Astrocyte (in vitro differentiated cells and primary cell): ENCODE measurements around the gene SDR42E2. TPM values are rescaled to one million over a fixed set of nuclear protein-coding genes. Genes with fewer than 3 reads are reported as not detected.

Experiments
- DNase-seq: peaks from one replicate; pipeline ENCODE4 v3.0.0-alpha.2; 2010; ENCODE audit warnings: low read depth
- FAIRE-seq: peaks from 2 replicates; lab custom pipeline; 2011; peaks lifted over from hg19 to GRCh38; lab: Jason Lieb, UNC
- H2AFZ ChIP-seq: 2 replicates; pipeline ENCODE4 v1.6.0; 2012; ENCODE audit warnings: low read depth, low read length, inconsistent platforms
- H3K27ac ChIP-seq: 2 replicates; pipeline ENCODE4 v1.5.1; 2011; ENCODE audit warnings: low read depth, low read length, inconsistent platforms
- H3K27me3 ChIP-seq: 2 replicates; pipeline ENCODE4 v1.6.0; 2011; ENCODE audit warnings: low read length, inconsistent platforms; ENCODE audit not compliant: insufficient read depth
- H3K36me3 ChIP-seq: 2 replicates; pipeline ENCODE4 v1.5.1; 2011; ENCODE audit warnings: low read length, inconsistent platforms; ENCODE audit not compliant: insufficient read depth
- H3K4me1 ChIP-seq: 2 replicates; pipeline ENCODE4 v1.5.1; 2011; ENCODE audit warnings: low read length, inconsistent platforms; ENCODE audit not compliant: insufficient read depth
- H3K4me2 ChIP-seq: 2 replicates; pipeline ENCODE4 v1.6.0; 2012; ENCODE audit warnings: low read length, inconsistent platforms
- H3K4me3 ChIP-seq: 2 replicates; pipeline ENCODE4 v1.5.1; 2011; ENCODE audit warnings: low read depth, mild to moderate bottlenecking, low read length, inconsistent platforms; ENCODE audit not compliant: insufficient read depth
- H3K79me2 ChIP-seq: 2 replicates; pipeline ENCODE4 v1.6.0; 2012; ENCODE audit warnings: mild to moderate bottlenecking, low read length, inconsistent platforms; ENCODE audit not compliant: insufficient read depth
- H3K9ac ChIP-seq: 2 replicates; pipeline ENCODE4 v1.6.0; 2012; ENCODE audit warnings: mild to moderate bottlenecking, low read length, inconsistent platforms
- H3K9me3 ChIP-seq: 2 replicates; pipeline ENCODE4 v1.5.1; 2012; ENCODE audit warnings: low read depth, mild to moderate bottlenecking, low read length, inconsistent platforms; ENCODE audit not compliant: insufficient read depth
- H4K20me1 ChIP-seq: 2 replicates; pipeline ENCODE4 v1.6.0; 2012; ENCODE audit warnings: low read length, inconsistent platforms; ENCODE audit not compliant: insufficient read depth
- H3K27ac Mint-ChIP-seq: one replicate; pipeline ENCODE4 v1.8.0; 2021; ENCODE audit warnings: mild to moderate bottlenecking, mixed read lengths; ENCODE audit not compliant: unreplicated experiment
- H3K27me3 Mint-ChIP-seq: one replicate; pipeline ENCODE4 v1.8.0; 2021; ENCODE audit warnings: low read depth, mixed read lengths; ENCODE audit not compliant: unreplicated experiment
- H3K36me3 Mint-ChIP-seq: one replicate; pipeline ENCODE4 v1.8.0; 2021; ENCODE audit warnings: low read depth, mixed read lengths; ENCODE audit not compliant: unreplicated experiment
- H3K4me1 Mint-ChIP-seq: one replicate; pipeline ENCODE4 v1.8.0; 2021; ENCODE audit warnings: low read depth, mixed read lengths; ENCODE audit not compliant: unreplicated experiment
- H3K4me3 Mint-ChIP-seq: one replicate; pipeline ENCODE4 v1.8.0; 2021; ENCODE audit warnings: mild to moderate bottlenecking, moderate library complexity, mixed read lengths; ENCODE audit not compliant: unreplicated experiment
- H3K9me3 Mint-ChIP-seq: one replicate; pipeline ENCODE4 v1.8.0; 2021; ENCODE audit warnings: mild to moderate bottlenecking, mixed read lengths; ENCODE audit not compliant: unreplicated experiment
- EZH2 ChIP-seq: IDR thresholded peaks from 2 replicates; pipeline ENCODE4 v1.6.1; 2012; ENCODE audit warnings: mild to moderate bottlenecking, low read length, inconsistent platforms; ENCODE audit not compliant: insufficient read depth
- total RNA-seq: library from RNA; stranded (reverse); gene quantifications from 2 replicates; pipeline ENCODE4 v1.2.1, GENCODE V29; 2021
- TF ChIP-seq, protein P1 (sequence below): IDR thresholded peaks from 2 replicates; pipeline ENCODE4 v1.5.1; 2011; ENCODE audit warnings: low read depth, mild to moderate bottlenecking, inconsistent platforms, low read length, moderate library complexity; ENCODE audit not compliant: insufficient read depth

Gene SDR42E2
- total RNA-seq, 1 donor from 2014 or later: not detected

DNA sequence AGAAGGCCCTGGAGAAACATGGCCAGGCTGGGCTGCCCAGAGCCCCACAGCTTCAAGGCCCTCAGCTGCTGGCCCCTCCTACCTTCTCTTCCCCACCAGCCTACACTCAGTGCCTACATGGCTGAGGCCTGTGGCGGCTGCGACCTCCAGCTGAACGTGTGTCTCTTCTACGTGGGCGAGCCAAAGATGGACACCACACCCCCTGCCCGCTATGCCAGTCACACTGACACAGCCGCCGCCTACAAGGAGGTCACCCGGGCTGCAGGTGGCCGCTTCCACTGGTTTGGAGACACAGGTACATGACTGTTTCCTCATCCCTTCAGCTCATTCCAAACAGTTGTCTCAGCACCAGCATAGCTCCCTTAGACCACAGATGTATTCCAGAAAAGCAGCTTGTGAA lies 29.5 kb upstream of the SDR42E2 start:
- Histone ChIP-seq H3K27me3 (peaks cover 2% of the 10 kb centered on the region), H3K4me1 (no peaks in the 10 kb centered on the region), H3K9ac (no peak overlapping the region), H3K9me3 (no peaks in the 10 kb centered on the region), H4K20me1 (no peaks in the 10 kb centered on the region), H3K36me3 (no peaks in the 10 kb centered on the region), H3K79me2 (no peaks in the 10 kb centered on the region), H3K4me3 (no peak overlapping the region), H3K27ac (no peak overlapping the region), H2AFZ (no peak overlapping the region), H3K4me2 (no peak overlapping the region)
- no peak overlapping the region for H3K27ac Mint-ChIP-seq
- no peaks in the 10 kb centered on the region for H3K36me3 Mint-ChIP-seq
- no peak for TF ChIP-seq EZH2
- TF ChIP-seq, protein P1, sequence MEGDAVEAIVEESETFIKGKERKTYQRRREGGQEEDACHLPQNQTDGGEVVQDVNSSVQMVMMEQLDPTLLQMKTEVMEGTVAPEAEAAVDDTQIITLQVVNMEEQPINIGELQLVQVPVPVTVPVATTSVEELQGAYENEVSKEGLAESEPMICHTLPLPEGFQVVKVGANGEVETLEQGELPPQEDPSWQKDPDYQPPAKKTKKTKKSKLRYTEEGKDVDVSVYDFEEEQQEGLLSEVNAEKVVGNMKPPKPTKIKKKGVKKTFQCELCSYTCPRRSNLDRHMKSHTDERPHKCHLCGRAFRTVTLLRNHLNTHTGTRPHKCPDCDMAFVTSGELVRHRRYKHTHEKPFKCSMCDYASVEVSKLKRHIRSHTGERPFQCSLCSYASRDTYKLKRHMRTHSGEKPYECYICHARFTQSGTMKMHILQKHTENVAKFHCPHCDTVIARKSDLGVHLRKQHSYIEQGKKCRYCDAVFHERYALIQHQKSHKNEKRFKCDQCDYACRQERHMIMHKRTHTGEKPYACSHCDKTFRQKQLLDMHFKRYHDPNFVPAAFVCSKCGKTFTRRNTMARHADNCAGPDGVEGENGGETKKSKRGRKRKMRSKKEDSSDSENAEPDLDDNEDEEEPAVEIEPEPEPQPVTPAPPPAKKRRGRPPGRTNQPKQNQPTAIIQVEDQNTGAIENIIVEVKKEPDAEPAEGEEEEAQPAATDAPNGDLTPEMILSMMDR: no peak
- no peak for FAIRE-seq
- peaks cover 11% of the 10 kb centered on the region for H3K9me3 Mint-ChIP-seq
- no peak overlapping the region for H3K4me3 Mint-ChIP-seq
- DNase-seq: no peak
- H3K4me1 Mint-ChIP-seq: no peaks in the 10 kb centered on the region
- peaks cover 32% of the 10 kb centered on the region for H3K27me3 Mint-ChIP-seq

DNA sequence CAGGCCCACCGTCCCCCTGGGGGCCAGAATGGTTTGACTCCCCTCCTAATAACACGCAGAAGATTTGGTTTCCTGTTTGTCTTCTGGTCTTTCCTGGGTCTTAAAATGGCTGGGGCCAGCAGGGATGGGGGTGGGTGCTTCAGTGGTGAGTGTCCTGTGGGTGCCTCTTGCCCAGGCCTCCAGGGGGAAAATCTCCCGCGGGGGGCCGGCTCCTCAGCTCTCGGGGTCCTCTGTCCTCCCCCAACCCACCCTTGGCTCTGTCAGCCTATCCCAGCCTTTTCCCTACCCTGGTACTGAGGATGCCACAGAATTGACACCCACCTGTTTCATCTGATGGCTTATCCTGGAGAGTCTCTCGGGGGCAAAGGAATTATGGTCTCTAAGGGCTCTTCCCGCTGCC lies 23.8 kb upstream of the SDR42E2 start:
- H3K27me3 Mint-ChIP-seq: peaks cover 46% of the 10 kb centered on the region
- FAIRE-seq: no peak
- no peak overlapping the region for H3K27ac ChIP-seq

DNA sequence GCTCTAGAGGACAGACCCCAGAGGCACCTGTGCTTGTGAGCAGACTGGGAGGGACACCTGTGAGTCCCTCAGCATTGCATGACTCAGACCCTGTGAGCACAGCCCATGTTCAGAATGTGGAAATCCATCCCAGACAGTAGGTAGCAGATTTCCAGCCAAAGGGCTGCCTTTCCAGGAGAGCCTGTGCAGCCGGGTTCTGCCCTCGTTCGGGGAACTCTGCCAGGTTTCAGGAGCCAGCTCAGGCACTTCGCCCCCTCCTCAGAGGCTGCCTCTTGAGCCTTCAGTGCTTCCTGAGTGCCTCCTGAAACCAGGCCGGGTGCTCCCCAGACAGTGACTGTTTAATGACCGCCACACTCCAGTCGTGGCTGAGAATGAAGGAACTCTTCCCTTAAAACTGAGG lies 23.3 kb upstream of the SDR42E2 start:
- H3K27me3 ChIP-seq: peaks cover 2% of the 10 kb centered on the region
- Mint-ChIP-seq H3K9me3 (no peaks in the 10 kb centered on the region), H3K27ac (no peak overlapping the region), H3K4me1 (no peaks in the 10 kb centered on the region), H3K36me3 (no peaks in the 10 kb centered on the region), H3K4me3 (no peak overlapping the region), H3K27me3 (peaks cover 49% of the 10 kb centered on the region)
- H3K4me2 ChIP-seq: no peak overlapping the region
- H3K4me3 ChIP-seq: no peak overlapping the region
- H3K9ac ChIP-seq: no peak overlapping the region
- H3K79me2 ChIP-seq: no peaks in the 10 kb centered on the region
- H3K27ac ChIP-seq: no peak overlapping the region
- no peaks in the 10 kb centered on the region for H3K9me3 ChIP-seq
- no peaks in the 10 kb centered on the region for H4K20me1 ChIP-seq
- TF ChIP-seq, protein P1: no peak
- no peak for TF ChIP-seq EZH2
- no peak for DNase-seq
- no peaks in the 10 kb centered on the region for H3K36me3 ChIP-seq
- no peaks in the 10 kb centered on the region for H3K4me1 ChIP-seq
- FAIRE-seq: no peak
- no peak overlapping the region for H2AFZ ChIP-seq

More for the DNA sequence above, 23.8 kb upstream of the SDR42E2 start:
- Histone ChIP-seq H3K4me1 (no peaks in the 10 kb centered on the region), H3K9ac (no peak overlapping the region), H3K4me3 (no peak overlapping the region), H3K27me3 (peaks cover 2% of the 10 kb centered on the region), H2AFZ (no peak overlapping the region), H4K20me1 (no peaks in the 10 kb centered on the region), H3K4me2 (no peak overlapping the region), H3K9me3 (no peaks in the 10 kb centered on the region), H3K79me2 (no peaks in the 10 kb centered on the region), H3K36me3 (no peaks in the 10 kb centered on the region)
- Mint-ChIP-seq H3K9me3 (no peaks in the 10 kb centered on the region), H3K4me3 (no peak overlapping the region), H3K4me1 (no peaks in the 10 kb centered on the region), H3K27ac (no peak overlapping the region), H3K36me3 (no peaks in the 10 kb centered on the region)
- no peak for DNase-seq
- TF ChIP-seq, protein P1: no peak
- no peak for TF ChIP-seq EZH2
